NCI-H82 (cell line): ENCODE measurements around the gene PPP2R5A.
"Not testable (repeated sequence)": the region's sequence is repeated elsewhere in the genome, so short reads cannot be mapped to it uniquely, and the experiment has no call there.

ENCODE experiments used
- DNase-seq: peaks from one replicate; lab custom pipeline; 2025; lab: John Stamatoyannopoulos, UW

PPP2R5A gene

DNA sequence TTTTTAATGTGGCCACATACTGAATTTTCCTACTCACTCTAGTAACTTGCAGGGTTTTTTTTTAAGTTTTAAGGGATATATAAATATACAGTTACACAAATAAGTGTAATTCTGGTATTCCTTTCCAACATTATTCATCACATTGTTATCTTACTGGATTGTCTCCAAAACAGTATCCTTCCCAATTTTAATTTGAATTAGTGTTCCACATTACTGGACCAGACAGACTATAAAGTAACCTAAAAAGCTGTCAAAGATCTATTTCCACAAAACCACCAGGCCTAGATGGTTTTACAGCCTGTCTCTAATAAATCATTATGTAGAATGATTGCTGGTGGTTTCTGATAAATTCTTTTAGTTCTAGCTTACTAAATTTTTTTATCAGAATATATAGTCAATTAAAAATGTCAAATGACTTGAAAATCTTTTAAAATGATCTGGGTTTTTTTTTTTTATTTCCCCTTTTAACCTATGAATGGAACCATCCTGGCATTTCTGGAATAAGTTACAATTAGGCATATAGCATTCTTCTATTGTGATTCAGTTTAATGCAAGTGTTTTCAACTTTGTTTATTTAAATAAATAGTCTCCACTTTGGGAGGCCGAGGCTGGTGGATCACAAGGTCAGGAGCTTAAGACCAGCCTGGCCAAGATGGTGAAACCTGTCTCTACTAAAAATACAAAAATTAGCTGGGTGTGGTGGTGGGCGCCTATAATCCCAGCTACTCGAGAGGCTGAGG, 70.2 kb downstream of the PPP2R5A start:
- DNase-seq, result no peak

DNA sequence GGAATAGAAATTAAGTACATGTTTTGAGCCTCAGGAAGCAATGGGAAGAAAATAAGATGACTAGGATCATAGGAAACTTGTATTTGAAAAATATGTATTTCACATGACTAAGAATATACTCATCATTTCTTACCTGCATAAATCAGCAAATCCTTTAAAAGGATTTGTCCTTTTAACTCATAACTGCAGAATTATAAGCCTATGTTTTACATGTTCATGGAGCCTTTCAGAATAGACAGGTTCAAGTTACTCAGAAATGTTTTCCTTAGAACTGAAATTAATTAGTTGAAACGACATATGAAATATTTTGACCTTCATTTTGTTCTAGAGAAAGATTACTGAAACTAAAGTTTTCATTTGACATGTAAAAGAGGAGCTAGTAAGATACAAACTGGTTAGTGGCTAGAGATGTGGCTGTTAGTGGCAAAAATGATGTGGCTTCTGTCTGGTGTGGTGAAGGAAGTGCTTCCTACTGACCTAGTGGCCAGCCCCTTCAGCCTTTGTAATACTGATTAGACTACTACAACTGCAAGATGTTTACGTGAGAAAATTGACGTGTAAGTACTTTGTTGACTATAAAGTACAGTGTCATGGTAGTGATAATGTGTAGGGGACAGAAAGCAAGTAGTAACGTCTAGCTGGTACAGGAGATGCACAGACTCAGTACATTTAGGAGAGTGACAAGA, 74.7 kb downstream of the PPP2R5A start:
- no peak for DNase-seq

DNA sequence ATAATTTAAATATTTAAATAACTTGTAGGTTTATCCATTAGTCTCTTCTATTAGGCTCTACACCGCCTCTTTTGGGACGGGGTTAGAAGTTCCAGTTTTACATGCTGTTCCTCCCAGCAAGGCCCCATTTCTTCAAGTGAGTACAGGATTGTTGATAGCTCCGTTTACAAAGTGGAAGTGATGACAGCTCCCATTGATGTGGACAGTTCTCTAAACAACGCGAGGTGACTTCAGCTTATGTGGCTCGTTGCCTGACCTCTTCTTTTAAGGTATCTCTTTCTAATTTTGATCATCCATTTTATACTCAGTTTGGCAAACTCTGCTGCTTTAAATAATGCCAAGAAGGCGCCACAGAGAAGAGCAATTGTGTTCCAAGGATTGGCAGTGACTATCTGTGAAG, 79.8 kb downstream of the PPP2R5A start:
- DNase-seq, result no peak

DNA sequence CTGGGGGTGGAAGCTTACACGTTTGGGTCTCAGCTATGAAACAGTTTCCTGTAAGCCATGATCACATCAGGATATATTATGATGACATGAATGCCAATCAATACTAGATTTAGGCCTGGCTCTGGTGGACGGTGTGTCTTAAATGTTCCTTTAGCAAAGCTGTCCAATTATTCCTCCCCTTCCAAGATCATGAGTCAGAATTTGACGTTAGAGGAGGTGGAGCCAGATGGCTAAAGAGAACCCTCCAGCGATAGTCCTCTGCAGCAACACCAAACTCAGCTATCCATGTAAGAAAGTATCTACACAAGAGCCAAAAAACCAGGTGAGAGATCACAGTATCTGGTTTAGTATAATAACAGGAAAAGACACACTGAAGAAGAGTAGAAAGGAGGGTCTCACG, 81.7 kb downstream of the PPP2R5A start:
- no peak for DNase-seq

DNA sequence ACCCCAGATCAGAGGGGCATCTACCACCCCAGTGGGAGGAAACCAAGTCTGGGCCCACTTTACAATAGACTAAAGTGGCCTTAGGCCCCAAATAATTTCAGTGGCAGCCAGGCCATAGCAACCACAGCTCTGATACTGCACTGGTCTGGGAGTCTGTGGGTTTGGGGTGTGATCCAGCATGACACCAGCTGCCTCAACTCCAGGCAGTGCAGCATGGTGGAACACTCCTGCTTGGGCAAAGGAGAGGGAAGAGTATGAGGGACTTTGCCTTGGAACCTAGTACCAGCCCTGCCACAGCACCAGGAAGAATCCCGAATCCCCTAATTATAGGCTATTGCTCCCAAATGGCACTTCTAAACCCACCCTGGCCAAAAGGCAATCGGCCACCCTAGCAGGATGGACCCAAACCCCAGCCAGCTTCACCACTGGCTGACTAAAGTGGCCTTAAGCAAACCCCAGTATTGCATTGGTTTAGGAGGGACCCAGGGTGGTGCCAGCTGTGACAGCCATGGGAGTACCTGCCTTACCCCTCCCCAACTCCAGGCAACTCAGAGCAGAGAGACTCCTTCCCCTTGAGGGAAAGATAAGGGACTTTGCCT, 82.4 kb downstream of the PPP2R5A start:
- DNase-seq, result no peak

DNA sequence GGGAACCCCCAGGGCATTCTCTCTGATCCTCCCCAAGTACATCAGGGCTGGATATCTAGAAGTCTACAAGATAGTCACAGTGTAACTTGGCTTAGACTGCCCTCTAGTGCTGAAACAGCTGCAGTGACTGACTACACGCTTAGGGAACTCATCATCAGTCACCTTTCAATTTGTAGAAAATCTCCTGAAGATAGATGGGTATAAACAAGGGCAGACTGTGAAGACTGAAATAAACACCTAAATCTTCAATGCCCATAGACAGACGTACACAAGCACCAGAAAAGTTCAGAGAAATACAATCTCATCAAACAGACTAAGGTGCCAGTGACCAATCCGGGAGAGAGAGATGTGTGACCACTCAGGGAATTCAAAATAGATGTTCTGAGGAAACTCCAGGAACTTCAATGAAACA, 82.9 kb downstream of the PPP2R5A start:
- peak; percentile 89 for DNase-seq

DNA sequence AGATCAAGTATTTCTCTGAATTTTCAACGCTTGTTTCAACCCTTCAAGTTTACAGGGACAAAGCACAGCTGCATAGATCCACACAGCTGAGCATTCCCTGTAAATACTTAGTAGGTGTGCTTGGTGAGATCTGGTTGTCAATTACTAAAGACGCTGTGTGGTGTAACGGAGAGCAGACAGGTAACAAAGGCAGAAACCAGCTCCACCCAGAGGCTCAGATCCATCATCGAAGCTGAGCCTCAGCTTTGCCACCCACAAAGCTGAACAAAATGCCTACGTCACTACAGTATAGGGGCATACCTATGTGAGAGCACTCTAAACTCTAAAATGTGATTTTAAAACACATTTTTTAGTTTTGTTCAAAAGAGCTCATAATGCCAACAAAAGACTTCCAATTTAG, 90.8 kb downstream of the PPP2R5A start:
- no peak for DNase-seq

DNA sequence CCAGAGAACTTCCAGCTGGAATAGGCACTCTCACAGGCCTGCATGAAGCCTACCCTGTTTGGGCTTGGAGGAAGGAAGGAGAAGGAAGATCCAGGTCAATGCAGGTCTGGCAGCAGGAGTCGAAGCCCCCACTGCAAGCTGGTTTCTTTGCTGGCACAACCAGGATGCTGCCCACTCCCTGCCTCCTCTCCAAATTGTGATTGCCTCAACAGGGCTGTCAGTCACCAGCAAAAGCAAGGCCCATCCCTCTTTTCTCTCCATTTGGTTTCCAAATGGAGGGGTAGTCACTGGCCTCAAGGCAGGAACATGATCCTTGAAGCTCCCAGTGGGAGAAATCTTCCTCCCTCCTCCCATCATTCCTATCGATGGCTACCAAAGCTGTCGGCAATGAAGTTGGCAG, 92.4 kb downstream of the PPP2R5A start:
- no peak for DNase-seq

DNA sequence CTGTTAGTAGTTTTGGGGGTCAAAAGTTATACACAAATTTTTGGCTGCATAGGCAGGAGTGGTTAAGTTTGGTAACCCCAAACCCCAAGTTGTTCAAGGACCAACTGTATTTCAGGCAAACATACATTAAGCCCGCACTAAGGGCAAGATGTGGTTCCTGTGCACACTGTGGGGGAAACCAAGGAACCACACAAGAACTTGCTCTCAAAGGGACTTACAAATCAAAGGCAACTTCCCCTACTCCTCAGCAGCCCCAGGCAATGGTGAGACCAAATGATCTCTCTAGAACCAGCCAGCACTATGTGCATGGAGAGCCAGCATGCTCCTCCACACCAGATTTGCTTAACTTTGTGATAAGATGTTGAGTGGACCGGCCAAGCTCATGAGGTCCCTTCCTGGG, 94.2 kb downstream of the PPP2R5A start:
- no peak for DNase-seq

DNA sequence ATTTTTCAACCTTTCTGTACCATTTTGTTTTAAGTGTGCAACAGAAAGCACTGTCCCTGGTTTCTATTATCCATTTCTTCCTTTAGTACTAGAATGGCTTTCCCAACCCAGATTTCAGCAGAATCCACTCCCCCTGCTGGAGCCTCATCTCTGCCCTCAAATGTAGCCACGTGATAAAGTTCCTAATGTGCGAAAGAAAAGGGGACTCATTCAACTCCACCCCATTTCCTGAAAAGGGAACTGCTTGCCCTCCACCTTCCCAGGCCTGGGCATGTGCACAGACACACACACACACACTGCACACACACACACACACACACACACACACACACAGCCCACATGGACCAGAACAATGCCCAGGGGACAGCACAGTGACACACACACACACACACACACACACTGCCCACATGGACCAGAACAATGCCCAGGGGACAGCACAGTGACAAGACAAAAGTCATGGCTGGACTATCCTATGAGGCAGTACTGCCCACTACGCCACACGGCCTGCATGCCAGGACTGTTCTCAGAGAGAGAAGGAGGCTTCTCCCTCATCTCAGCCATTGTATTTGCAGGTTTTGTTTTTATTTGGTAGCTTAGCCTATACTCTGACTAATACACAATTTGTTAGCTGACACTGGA, 96.3 kb downstream of the PPP2R5A start:
- DNase-seq, result no peak

DNA sequence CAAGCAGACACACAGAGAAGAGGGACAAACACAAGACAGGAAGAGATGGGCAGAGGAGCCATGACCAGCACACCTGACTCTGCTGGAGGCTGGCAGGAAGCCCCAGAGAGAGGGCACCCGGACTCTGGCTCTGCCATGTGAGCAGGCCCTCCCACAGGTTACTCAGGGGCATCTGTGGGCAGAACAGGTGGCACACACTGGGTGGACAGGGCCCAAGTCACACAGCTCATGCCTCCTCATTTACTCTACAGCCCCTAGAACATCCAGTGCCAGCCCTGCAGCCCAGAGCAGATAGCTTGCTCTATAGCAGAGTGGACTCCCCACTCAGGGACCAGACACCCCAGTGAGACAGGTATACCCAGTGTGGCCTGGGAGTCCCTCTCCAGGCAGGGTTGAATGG, 100.8 kb downstream of the PPP2R5A start:
- no peak for DNase-seq

DNA sequence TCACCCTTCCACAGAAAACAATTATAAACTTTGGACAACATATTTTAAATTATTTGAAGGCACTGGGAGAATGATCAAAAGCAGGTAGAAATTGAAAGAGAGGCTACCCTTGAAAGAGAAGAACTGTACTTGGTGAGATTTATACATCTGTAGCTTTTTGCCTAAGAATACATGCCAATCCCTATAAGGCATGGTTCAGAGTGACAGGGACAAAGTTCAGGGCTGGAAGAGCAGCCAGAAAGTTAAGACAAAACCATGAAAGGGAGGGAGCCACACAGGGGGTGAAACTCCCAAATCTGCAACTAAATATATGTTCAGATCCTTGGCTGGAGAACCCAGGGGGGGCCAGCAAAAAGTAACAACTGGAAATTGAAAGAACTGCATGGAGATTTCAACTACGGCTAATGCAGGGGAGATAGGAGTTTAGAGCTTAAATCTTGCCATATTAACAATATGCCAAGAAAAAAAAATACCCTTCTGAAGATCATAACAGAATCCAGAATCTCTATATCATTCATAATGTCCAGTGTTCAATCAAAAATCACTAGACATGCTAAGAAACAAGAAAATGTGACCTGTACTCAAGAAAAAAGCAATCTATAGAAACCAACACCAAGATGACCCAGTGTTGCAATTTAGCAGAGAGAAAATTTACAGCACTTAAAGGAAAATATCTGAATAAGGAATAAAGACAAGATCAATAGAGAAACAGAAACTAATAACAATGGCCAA, 103.9 kb downstream of the PPP2R5A start:
- no peak for DNase-seq

DNA sequence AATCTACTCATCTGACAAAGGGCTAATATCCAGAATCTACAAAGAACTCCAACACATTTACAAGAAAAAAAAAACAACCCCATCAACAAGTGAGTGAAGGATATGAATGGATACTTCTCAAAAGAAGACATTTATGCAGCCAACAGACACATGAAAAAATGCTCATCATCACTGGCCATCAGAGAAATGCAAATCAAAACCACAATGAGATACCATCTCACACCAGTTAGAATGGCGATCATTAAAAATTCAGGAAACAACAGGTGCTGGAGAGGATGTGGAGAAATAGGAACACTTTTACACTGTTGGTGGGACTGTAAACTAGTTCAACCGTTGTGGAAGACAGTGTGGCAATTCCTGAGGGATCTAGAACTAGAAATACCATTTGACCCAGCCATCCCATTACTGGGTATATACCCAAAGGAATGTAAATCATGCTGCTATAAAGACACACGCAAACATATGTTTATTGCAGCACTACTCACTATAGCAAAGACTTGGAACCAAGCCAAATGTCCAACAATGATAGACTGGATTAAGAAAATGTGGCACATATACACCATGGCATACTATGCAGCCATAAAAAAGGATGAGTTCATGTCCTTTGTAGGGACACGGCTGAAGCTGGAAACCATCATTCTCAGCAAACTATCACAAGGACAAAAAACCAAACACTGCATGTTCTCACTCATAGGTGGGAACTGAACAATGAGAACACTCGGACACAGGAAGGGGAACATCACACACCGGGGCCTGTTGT, 110.6 kb downstream of the PPP2R5A start:
- not testable (repeated sequence) for DNase-seq

DNA sequence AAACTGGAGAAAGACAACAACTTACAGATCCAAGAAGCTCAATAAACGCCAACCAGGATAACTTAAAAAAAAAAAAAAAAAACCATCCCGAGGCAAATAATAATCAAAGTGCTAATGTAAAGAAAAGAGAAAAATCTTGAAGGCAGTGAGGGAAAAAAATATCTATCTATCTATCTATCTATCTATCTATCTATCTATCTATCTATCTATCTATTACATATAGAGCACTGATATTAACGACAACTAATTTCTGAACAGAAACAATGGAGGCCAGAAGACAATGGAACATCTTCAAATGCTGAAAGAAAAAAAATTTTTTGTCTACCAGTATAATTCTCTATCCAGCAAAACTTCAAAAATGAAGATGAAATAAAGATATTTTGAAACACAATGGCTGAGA, 111.4 kb downstream of the PPP2R5A start:
- no peak for DNase-seq

DNA sequence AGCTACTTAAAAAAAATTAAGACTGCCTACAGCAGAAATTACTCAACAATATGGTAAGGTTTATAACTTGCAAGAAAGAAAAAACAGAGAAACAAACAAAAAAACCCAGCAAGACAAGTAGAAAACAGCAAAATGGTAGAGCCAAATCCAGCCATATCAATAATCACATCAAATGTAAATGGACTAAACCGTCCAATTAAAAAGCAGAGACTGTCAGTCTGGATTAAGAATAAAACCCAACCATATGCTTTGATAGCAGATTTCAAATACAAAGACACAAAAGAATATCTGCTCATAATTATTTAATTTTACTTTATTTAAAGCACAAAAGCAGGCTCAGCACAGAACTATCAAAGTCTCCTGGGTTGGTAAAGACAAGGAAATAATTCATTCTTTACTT, 112.0 kb downstream of the PPP2R5A start:
- DNase-seq, result no peak

DNA sequence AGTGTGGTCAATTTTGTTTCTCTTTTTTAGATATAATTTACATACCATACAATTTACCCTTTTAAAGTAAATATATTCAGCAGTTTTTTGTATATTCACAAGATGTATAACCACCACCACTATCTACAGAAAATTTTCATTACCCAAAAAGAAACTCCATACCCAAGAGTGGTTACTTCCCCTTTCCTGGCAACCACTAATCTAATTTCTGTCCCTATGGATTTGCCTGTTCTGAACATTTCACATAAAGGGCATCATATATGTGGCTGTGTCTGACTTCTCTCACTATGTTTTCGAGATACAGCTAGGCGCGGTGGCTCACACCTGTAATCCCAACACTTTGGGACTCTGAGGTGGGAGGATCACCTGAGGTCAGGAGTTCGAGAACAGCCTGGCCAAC, 115.8 kb downstream of the PPP2R5A start:
- DNase-seq, result no peak

DNA sequence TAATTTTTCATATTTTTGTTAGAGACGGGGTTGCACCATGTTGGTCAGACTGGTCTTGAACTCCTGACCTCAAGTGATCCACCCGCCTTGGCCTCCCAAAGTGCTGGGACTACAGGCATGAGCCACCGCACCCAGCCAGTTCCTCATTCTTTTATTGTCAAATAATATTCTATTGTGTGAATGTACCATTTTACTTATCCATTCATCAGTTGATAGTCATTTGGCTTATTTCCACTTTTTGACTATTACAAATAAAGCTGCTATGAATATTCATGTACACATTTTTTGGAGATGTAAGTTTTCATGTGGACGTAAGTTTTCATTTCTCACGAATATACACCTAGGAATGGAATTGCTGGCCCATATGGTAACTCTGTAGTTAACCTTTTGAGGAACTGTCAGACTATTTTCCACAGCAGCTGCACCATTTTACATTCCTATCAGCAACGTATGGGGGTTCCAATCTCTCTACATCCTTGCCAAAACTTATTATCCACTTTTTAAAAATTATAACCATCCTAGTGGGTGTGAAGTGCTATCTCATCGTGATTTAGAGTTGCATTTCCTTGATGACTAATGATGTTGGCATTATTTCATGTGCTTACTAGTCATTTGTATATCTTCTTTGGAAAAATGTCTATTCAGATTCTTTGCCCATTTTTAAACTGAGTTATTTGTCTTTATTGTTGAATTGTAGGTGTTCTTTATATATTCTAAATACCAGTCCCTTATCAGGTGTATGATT, 116.8 kb downstream of the PPP2R5A start:
- no peak for DNase-seq

DNA sequence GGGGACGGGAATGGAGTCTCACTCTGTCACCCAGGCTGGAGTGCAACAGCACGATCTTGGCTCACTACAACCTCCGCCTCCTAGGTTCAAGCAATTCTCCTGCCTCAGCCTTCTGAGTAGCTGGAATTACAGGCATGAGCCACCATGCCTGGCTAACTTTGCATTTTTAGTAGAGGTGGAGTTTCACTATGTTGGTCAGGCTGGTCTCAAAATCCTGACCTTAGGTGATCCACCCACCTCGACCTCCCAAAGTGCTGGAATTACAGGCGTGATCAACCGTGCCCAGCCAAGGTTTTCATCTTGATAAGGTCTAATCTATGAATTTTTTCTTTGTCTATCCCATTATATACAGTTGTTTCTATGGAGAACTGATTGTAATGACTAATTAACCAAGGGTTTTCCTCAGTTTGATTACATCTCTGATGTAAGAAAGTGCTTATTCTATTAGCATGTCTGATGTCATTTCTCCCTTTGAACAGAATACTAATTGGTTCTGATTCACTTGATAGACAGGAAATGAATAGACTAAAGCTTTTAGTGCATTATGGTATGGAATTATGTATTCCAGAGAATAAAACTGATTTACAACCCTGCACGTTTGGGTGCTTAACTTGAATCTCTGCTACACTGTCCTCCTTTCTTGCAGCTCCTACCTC, 117.6 kb downstream of the PPP2R5A start:
- DNase-seq, result no peak

DNA sequence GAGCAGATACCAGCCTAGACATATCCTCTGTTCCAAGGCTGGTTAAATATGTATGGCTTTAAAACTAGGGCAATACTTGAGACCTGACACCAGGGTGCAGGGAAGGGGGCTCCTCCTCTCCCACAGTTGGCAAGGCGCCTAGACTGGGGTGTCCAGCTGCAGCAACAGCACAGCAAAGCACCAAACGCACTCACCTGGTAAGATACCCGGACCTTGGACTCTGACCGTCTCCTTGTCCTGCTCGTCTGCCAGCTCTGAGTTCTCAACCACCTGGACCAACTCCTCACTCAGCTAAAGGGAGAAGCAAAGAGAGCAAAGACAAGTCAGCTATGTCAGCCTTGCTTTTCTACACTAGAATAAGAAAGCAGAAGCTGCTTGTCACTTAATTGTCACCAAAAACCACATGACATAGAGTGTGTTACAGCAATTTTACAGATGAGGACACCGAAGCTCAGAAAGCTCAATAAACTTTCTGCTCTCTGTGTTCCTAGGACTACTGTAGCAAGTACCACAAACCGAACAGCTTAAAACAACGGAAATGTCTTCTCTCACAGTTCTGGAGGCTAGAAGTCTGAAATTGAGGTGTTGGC, 125.1 kb downstream of the PPP2R5A start:
- DNase-seq, result no peak
